GM21447 (cell line): Measurements from ENCODE around the gene DAGLB.
"Not testable (repeated sequence)": the region's sequence is repeated elsewhere in the genome, so short reads cannot be mapped to it uniquely, and the experiment has no call there.

Source experiments
- ATAC-seq: cut with Tn5 transposase; IDR thresholded peaks from one replicate; pipeline ENCODE4 v1.9.1; 2021; ENCODE audit not compliant: unreplicated experiment

DAGLB gene

DNA sequence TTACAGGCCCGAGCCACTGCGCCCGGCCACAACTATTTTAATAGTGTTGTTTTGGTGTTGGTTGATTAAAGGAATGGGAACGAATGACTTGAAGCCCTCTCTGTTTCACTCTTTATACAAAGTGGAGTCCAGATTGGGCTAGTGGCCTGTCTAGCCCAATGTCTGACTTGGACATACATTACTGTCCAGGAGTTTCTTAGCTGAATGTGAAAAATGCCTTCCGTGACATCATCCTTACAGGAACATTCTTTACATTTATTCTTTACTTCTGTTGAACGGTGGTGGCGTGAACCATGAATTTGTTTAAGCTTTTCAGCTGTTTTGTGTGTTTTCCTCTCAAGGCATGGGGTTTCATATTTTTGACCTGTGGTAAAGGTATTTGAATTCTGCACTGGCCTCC is 67.9 kb downstream of the DAGLB start:
- ATAC-seq, result no peak

DNA sequence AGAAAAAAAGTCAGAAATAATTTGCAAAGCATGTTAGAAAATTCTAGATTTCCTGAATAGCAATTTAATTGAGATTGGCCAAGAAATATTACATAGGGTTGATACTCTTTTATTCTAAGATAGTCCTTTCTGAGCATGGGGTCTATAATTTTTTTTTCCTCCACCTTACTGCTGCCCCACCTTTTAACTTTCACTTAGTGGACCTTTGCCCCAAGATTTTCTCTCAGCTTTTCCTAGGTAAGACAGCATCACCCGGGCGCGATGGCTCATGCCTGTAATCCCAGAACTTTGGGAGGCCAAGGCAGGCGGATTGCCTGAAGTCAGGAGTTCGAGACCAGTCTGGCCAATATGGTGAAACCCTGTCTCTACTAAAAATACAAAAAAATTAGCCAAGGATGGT is 69.2 kb downstream of the DAGLB start:
- ATAC-seq, result not testable (repeated sequence)

GRCh38 chr7:6376820-6377219 is 70.9 kb downstream of the DAGLB start:
- no peak for ATAC-seq

DNA sequence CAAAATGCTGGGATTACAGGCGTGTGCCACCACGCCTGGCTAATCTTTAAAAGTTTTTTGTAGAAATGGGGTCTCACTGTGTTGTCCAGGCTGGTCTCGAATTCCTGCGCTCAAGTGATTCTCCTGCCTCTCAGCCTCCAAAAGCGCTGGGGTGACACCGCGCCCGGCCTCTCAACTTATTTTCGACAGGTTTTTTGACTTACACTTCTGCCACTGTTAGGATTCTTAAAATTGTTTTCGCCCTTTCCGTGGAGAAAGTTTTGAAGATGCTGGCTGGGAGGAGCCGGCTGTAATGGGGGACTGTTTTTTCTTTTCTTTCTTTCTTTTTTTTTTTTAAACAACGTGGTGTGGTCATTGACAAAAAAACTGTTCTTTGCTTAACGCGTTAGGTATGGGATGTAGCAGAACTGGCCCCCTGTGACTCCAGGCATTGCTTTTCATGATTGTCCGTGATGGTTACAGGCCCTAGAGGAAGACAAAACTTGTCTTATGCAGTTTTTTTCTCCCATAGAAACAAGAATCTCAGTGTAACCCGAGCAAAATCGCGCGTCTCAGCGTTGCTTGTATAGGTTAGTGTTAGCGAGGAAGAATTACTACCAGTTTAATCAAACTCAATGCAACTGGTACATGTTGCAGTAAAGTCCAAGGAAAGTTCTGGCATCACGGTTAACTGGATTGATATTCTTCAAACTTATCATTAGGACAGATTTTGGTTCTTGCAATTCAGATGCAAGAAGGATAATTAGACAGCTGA is 72.2 kb downstream of the DAGLB start:
- ATAC-seq, result no peak

DNA sequence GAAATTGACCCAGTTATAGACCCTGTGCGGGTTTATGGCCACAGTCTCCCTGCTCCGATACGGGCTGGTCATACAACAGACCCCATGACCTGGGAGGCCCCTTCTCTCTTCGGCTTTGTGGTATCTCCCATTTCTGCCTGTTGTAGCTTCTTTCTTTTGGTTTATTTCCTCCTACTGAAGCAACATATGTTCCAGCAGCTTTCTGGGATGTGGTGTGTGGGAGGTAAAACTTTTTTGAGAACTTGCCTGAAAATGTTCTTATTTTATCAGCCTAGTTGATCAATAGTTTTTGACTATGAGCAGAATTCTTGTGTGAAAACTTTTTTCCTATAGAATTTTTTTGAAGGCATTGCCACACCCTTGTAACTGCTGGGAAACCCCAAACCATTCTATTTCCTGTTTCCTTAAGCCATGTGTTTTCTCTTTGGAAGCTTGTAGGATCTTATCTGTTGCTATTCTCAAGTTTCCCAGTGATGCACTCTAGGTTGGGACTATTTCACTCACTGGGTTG is 80.0 kb downstream of the DAGLB start:
- ATAC-seq, result no peak

- no peak for ATAC-seq
These were observed 82.3 kb downstream of the DAGLB start for GRCh38 chr7:6365451-6365850.

- no peak for ATAC-seq
These were observed 86.9 kb downstream of the DAGLB start for GRCh38 chr7:6360841-6361240.

DNA sequence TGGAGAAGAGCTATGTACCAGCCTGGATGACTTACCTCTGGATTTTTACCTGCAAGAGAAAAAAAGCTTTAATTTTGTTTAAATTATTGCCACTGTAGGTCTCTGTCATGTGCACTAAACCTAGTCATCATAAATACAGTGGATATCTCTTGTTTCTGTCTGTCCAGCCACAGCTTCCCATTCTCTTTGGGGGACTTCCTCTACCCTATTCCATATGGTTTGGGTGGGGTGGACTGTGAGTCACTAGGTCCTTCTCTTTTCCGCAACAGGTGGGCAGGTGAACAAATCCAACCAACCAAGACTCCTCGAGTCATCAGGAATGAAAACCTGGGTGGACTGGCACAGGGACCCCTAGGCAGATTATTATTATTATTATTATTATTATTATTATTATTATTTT is 88.0 kb downstream of the DAGLB start:
- no peak for ATAC-seq
